Measurements from ENCODE around the gene POLR2I. TPM values are rescaled to one million over a fixed set of nuclear protein-coding genes. Genes with fewer than 3 reads are reported as not detected.

POLR2I gene
- total RNA-seq, 2 donors from 2014 or later: 41.6 to 94.0 TPM

GRCh38 chr19:36097036-36097435, 17.6 kb downstream of the POLR2I start:
- DNase-seq: no peak
- Histone ChIP-seq H3K9me3 (no peaks in the 10 kb centered on the region), H3K36me3 (no peaks in the 10 kb centered on the region), H3K27ac (no peak overlapping the region), H3K4me1 (no peaks in the 10 kb centered on the region), H3K27me3 (no peaks in the 10 kb centered on the region), H3K9ac (ENCODE audit: low read depth in 2 of 2, low read length in 2 of 2) (no peak overlapping the region), H3K4me3 (no peak overlapping the region)
- intact Hi-C loops (cut with DNase I): no loop called here
- no peak for TF ChIP-seq CTCF (IDR thresholded peaks at IDR 0.05)

GRCh38 chr19:36093687-36094086, 21.0 kb downstream of the POLR2I start:
- DNase-seq: no peak
- H3K9me3 ChIP-seq: no peaks in the 10 kb centered on the region
- no peak overlapping the region for H3K4me3 ChIP-seq
- no peak for TF ChIP-seq CTCF (IDR thresholded peaks at IDR 0.05)
- H3K4me1 ChIP-seq: no peaks in the 10 kb centered on the region
- no peak overlapping the region for H3K9ac ChIP-seq (ENCODE audit: low read depth in 2 of 2, low read length in 2 of 2)
- intact Hi-C loops (cut with DNase I): no loop called here
- H3K27me3 ChIP-seq: no peaks in the 10 kb centered on the region
- no peaks in the 10 kb centered on the region for H3K36me3 ChIP-seq
- no peak overlapping the region for H3K27ac ChIP-seq

GRCh38 chr19:36093146-36093662, 21.5 kb downstream of the POLR2I start:
- H3K27ac ChIP-seq: no peak overlapping the region
- H3K4me1 ChIP-seq: no peaks in the 10 kb centered on the region
- H3K9me3 ChIP-seq: no peaks in the 10 kb centered on the region
- no peak for DNase-seq
- H3K27me3 ChIP-seq: no peaks in the 10 kb centered on the region
- intact Hi-C loops (cut with DNase I): no loop called here
- H3K9ac ChIP-seq (ENCODE audit: low read depth in 2 of 2, low read length in 2 of 2): no peak overlapping the region
- H3K4me3 ChIP-seq: no peak overlapping the region
- H3K36me3 ChIP-seq: no peaks in the 10 kb centered on the region
- TF ChIP-seq CTCF (IDR thresholded peaks at IDR 0.05): no peak

- Histone ChIP-seq H3K4me1 (no peaks in the 10 kb centered on the region), H3K9ac (ENCODE audit: low read depth in 2 of 2, low read length in 2 of 2) (no peak overlapping the region), H3K9me3 (no peaks in the 10 kb centered on the region), H3K36me3 (no peaks in the 10 kb centered on the region), H3K4me3 (no peak overlapping the region), H3K27me3 (no peaks in the 10 kb centered on the region), H3K27ac (no peak overlapping the region)
- intact Hi-C loops (cut with DNase I): no loop called here
- no peak for TF ChIP-seq CTCF (IDR thresholded peaks at IDR 0.05)
- no peak for DNase-seq
Observed at GRCh38 chr19:36092566-36092965, 22.1 kb downstream of the POLR2I start.

- no peaks in the 10 kb centered on the region for H3K4me1 ChIP-seq
- H3K27ac ChIP-seq: no peak overlapping the region
- H3K27me3 ChIP-seq: no peaks in the 10 kb centered on the region
- intact Hi-C loops (cut with DNase I): no loop called here
- no peak for DNase-seq
- H3K36me3 ChIP-seq: no peaks in the 10 kb centered on the region
- no peak for TF ChIP-seq CTCF (IDR thresholded peaks at IDR 0.05)
- no peaks in the 10 kb centered on the region for H3K9me3 ChIP-seq
- no peak overlapping the region for H3K9ac ChIP-seq (ENCODE audit: low read depth in 2 of 2, low read length in 2 of 2)
- no peak overlapping the region for H3K4me3 ChIP-seq
Observed at GRCh38 chr19:36090910-36091695, 23.6 kb downstream of the POLR2I start.

All from colonic mucosa (tissue), 4 donors.